C4-2B (cell line): ENCODE data around the gene HECW1.

Source experiments
- H3K27ac ChIP-seq: fragments of 450-650 bp; 2 replicates; pipeline ENCODE4 v1.5.1; 2017
- CTCF ChIP-seq: fragments of 450-650 bp; conservative IDR thresholded peaks from 2 replicates; pipeline ENCODE4 v1.5.1; 2017; ENCODE audit warnings: mild to moderate bottlenecking
- ZFX ChIP-seq: fragments of 450-650 bp; IDR thresholded peaks from 2 replicates; pipeline ENCODE4 v1.6.1; 2017

The HECW1 gene

GRCh38 chr7:43112941-43113621 is 634 bp downstream of the HECW1 start:
- TF ChIP-seq CTCF = no peak
- no peak for TF ChIP-seq ZFX
- H3K27ac ChIP-seq = no peak overlapping the region

- H3K27ac ChIP-seq = no peak overlapping the region
- no peak for TF ChIP-seq ZFX
- no peak for TF ChIP-seq CTCF
These were observed 1.4 kb downstream of the HECW1 start for GRCh38 chr7:43113622-43114457.

- H3K27ac ChIP-seq = no peak overlapping the region
- TF ChIP-seq ZFX = no peak
- no peak for TF ChIP-seq CTCF
These were observed 2.0 kb downstream of the HECW1 start for GRCh38 chr7:43114458-43114780.

GRCh38 chr7:43116451-43116850 is 4.0 kb downstream of the HECW1 start:
- H3K27ac ChIP-seq = no peak overlapping the region
- no peak for TF ChIP-seq ZFX
- no peak for TF ChIP-seq CTCF

- TF ChIP-seq ZFX (no peak), CTCF (no peak)
- H3K27ac ChIP-seq = no peak overlapping the region
These were observed 4.6 kb downstream of the HECW1 start for GRCh38 chr7:43117095-43117494.

- no peak for TF ChIP-seq ZFX
- TF ChIP-seq CTCF = no peak
- H3K27ac ChIP-seq = no peak overlapping the region
These were observed 5.4 kb downstream of the HECW1 start for GRCh38 chr7:43117861-43118260.

GRCh38 chr7:43118313-43118712 is 5.9 kb downstream of the HECW1 start:
- TF ChIP-seq CTCF (no peak), ZFX (no peak)
- no peak overlapping the region for H3K27ac ChIP-seq
